Effector memory CD8-positive, alpha-beta T cell (primary cell): ENCODE data around the gene ZEB1.
"Not testable (repeated sequence)": the region's sequence is repeated elsewhere in the genome, so short reads cannot be mapped to it uniquely, and the experiment has no call there.

Experiments
- ATAC-seq: fragments of 150-1000 bp; cut with Tn5 transposase; replicated peaks from 2 replicates; pipeline ENCODE4 v1.10.0; 2021; ENCODE audit warnings: mild to moderate bottlenecking, moderate library complexity
- DNase-seq, 3 experiments: peaks; one replicate each; pipeline ENCODE4 v3.0.0; 2021
- H3K27ac Mint-ChIP-seq, 2 donors: one replicate each; pipeline ENCODE4 v1.8.0; 2022; ENCODE audit warnings: mild to moderate bottlenecking in 2 of 2, mixed read lengths in 2 of 2, moderate library complexity in 2 of 2
- H3K27me3 Mint-ChIP-seq, 2 donors: one replicate each; pipeline ENCODE4 v1.8.0; 2022; ENCODE audit warnings: mixed read lengths in 2 of 2
- H3K36me3 Mint-ChIP-seq: one replicate; pipeline ENCODE4 v1.8.0; 2022; ENCODE audit warnings: mild to moderate bottlenecking, moderate library complexity, mixed read lengths; ENCODE audit not compliant: insufficient read depth
- H3K4me1 Mint-ChIP-seq, 2 donors: one replicate each; pipeline ENCODE4 v1.8.0; 2022; ENCODE audit warnings: low read depth in 2 of 2, mixed read lengths in 2 of 2
- H3K4me3 Mint-ChIP-seq, 2 donors: one replicate each; pipeline ENCODE4 v1.8.0; 2022; ENCODE audit warnings: mild to moderate bottlenecking in 2 of 2, mixed read lengths in 2 of 2, moderate library complexity in 2 of 2
- H3K9me3 Mint-ChIP-seq, 2 donors: one replicate each; pipeline ENCODE4 v1.8.0; 2022; ENCODE audit warnings: mixed read lengths in 2 of 2

Gene ZEB1

DNA sequence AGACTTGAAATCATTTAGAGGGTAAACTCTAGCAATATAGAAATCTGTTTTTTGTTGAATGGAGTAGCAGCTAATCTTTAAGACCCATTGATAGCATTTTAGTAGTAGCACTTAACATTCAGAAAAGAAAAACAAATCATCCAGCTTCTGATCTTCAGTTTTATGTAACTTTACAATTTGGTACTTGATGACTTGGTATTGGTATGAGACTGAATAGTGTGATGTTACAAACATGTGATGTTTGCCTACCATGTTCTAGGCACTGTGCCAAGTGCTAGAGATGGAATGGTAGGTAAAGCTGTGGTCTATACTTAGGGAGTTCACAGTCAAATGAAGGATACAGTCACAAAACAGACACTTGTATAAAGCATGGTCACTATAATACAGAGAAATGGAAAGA lies 21.3 kb downstream of the ZEB1 start:
- DNase-seq = no peak
- ATAC-seq = no peak
- Mint-ChIP-seq H3K9me3 (no peaks in the 10 kb centered on the region), H3K36me3 (peaks cover 3% of the 10 kb centered on the region), H3K27ac (no peak overlapping the region), H3K27me3 (no peaks in the 10 kb centered on the region), H3K4me3 (no peak overlapping the region), H3K4me1 (peaks cover 8 to 22% of the 10 kb centered on the region in 2 donors)

DNA sequence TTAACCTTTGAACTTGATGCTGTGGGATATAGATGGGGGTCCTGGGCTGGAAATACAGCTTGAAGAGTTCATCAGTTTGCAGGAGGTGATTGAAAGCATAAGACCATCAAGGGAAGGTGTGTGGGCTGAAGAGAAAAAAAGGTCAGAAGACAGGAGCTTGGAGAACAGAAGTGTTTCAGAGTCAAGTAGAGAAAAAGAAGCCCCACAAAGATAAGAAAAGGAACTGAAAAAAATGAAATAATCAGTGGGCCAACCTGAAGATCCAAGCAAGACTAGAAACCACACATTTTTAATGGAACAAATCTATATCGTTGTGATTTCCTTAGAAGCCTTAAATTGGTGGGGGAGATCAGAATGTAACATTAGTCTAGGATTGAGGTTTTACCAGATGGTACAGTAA lies 22.5 kb downstream of the ZEB1 start:
- ATAC-seq = no peak
- H3K27ac Mint-ChIP-seq = no peak overlapping the region
- no peak for DNase-seq
- no peaks in the 10 kb centered on the region for H3K27me3 Mint-ChIP-seq
- H3K36me3 Mint-ChIP-seq = peaks cover 3% of the 10 kb centered on the region
- peaks cover 5 to 22% of the 10 kb centered on the region in 2 donors for H3K4me1 Mint-ChIP-seq
- no peak overlapping the region for H3K4me3 Mint-ChIP-seq
- H3K9me3 Mint-ChIP-seq = no peaks in the 10 kb centered on the region

DNA sequence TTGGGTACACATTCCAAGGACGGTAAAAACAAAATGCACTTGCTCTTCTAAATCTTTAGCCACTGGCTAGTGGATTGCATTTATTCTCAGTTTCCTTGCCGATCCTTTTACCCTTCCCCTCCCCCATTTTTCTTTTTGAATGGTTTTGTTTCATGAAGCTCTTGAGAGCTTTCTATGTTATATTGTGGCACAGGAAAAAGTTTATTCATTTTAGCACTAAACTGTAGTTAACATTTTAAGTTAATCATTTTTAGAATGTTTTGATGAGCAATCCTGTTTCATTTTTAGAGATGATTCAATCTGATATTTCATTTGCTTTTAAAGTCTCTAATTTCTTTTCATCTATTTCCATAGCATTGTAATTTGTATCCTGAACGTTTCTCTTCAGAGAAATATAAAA lies 24.0 kb downstream of the ZEB1 start:
- no peak overlapping the region for H3K27ac Mint-ChIP-seq
- no peaks in the 10 kb centered on the region for H3K9me3 Mint-ChIP-seq
- H3K4me3 Mint-ChIP-seq = peak overlapping the region in 1 of 2 donors; percentile 4
- no peak for ATAC-seq
- no peak for DNase-seq
- H3K4me1 Mint-ChIP-seq = peaks cover 10 to 37% of the 10 kb centered on the region in 2 donors
- peaks cover 3% of the 10 kb centered on the region for H3K36me3 Mint-ChIP-seq
- H3K27me3 Mint-ChIP-seq = no peaks in the 10 kb centered on the region

DNA sequence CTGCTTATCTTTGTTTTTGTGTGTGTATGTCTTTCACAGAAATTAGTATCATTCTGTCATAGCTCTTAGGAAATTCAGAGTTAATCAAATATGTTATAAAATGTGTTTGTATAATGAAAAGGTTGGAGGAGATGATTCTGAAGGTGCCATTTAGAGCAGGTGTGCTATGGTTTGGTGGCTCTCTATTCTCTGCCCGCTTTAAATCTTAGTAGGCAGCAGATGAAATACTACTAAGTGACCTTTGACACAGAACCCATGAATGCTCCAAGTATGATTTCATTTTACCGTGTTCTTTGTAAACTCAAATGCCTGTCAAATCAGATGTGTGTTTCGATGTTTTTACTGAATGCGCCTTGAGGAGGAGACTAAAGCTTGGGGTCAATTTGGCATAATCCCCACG lies 24.5 kb downstream of the ZEB1 start:
- DNase-seq (no peak), ATAC-seq (no peak)
- H3K4me3 Mint-ChIP-seq = no peak overlapping the region
- H3K36me3 Mint-ChIP-seq = peaks cover 3% of the 10 kb centered on the region
- H3K27me3 Mint-ChIP-seq = no peaks in the 10 kb centered on the region
- H3K4me1 Mint-ChIP-seq = peaks cover 14 to 39% of the 10 kb centered on the region in 2 donors
- no peaks in the 10 kb centered on the region for H3K9me3 Mint-ChIP-seq
- H3K27ac Mint-ChIP-seq = no peak overlapping the region

DNA sequence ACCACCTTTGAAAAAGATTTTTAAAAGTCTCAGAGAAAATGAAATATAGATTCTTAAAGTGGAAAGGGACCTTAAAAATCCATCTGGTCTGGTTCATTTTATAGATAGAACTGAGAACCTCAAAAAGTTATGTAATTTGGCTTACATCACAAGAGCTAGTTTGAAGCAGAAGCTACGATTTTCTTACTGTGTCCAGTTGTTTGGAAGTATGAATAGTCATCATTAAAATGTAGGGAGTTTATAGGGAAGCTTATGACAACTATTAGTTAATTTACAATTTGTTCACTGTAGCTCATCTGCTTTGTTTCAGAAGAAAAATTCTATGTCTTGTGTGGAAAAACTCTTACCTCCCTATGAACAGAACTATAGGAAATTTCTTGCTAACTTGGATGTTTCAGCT lies 26.9 kb downstream of the ZEB1 start:
- H3K27me3 Mint-ChIP-seq = no peaks in the 10 kb centered on the region
- no peak for ATAC-seq

DNA sequence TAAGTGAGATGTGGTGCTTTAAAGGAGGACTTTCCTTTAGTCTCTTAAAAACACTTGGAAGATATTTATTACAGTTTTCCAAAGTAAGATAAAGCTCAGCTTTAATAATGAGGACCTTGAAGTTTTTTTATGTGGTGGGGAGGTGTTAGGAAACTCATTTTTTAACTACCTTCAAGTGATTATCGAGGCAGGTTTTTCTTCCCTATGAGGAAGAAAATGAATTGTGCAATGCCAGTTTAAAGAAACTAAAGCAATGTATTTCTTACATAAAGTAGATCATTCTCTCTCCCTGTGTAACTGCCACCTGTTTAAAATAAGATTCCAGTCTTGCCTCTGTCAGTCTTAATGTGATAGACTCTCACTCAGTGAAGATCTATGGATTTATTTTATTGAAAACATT lies 27.9 kb downstream of the ZEB1 start:
- peak overlapping the region; percentile 22 to 41 for H3K4me3 Mint-ChIP-seq
- H3K9me3 Mint-ChIP-seq = no peaks in the 10 kb centered on the region
- peaks cover 3% of the 10 kb centered on the region for H3K36me3 Mint-ChIP-seq
- peak overlapping the region; percentile 49 to 55 for H3K27ac Mint-ChIP-seq
- no peaks in the 10 kb centered on the region for H3K27me3 Mint-ChIP-seq
- H3K4me1 Mint-ChIP-seq = peaks cover 26 to 50% of the 10 kb centered on the region in 2 donors
- ATAC-seq (no peak), DNase-seq (no peak)

More for the DNA sequence above, 26.9 kb downstream of the ZEB1 start:
- no peak for DNase-seq
- Mint-ChIP-seq H3K36me3 (peaks cover 3% of the 10 kb centered on the region), H3K4me1 (peaks cover 26 to 50% of the 10 kb centered on the region in 2 donors), H3K27ac (no peak overlapping the region), H3K9me3 (no peaks in the 10 kb centered on the region), H3K4me3 (no peak overlapping the region)

DNA sequence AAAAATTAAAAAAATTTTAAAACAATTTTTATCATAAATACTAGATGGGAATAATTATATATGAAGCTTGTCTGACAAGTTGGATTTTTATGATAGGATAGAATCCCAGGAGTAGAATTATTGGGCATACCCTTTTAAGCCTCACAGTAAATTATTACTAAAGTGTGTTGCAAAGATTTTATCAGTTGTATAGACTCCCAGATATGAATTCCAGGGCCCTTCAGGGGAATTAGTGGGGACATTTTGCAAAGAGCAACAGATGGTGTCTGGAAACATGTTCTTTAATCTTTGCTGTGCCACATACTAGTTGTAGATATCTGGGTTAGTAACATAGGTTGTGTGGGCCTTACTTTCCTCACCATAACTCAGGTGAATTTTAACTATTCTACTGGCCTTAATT lies 28.7 kb downstream of the ZEB1 start:
- ATAC-seq (no peak), DNase-seq (no peak)
- H3K27me3 Mint-ChIP-seq = no peaks in the 10 kb centered on the region
- peak overlapping the region; percentile 40 to 68 for H3K4me3 Mint-ChIP-seq
- no peaks in the 10 kb centered on the region for H3K9me3 Mint-ChIP-seq
- peak overlapping the region; percentile 49 to 55 for H3K27ac Mint-ChIP-seq
- peaks cover 32 to 57% of the 10 kb centered on the region in 2 donors for H3K4me1 Mint-ChIP-seq
- peaks cover 3% of the 10 kb centered on the region for H3K36me3 Mint-ChIP-seq

DNA sequence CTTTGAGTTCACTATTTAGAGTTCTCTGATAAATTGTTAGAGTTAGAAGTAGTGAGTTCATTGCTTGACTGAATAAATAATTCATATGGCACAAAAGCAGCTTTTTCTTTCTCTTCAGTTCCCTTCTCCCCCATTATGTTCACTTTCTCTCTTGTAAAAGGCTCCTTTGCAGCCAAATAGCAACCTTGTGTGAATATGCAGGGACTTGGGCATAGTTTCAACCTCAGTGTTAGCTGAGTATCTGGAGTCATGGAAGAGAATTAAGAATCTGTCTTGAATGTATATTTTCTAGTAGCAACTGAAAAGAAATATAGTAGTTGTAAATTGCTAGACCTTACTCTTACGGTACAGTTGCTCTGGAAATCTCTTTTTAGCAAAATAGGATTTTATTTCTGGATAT lies 31.9 kb downstream of the ZEB1 start:
- H3K27me3 Mint-ChIP-seq = no peaks in the 10 kb centered on the region
- no peak for DNase-seq
- no peak overlapping the region for H3K4me3 Mint-ChIP-seq
- H3K9me3 Mint-ChIP-seq = no peaks in the 10 kb centered on the region
- ATAC-seq = no peak
- H3K36me3 Mint-ChIP-seq = peaks cover 3% of the 10 kb centered on the region
- no peak overlapping the region for H3K27ac Mint-ChIP-seq
- peaks cover 35 to 63% of the 10 kb centered on the region in 2 donors for H3K4me1 Mint-ChIP-seq

DNA sequence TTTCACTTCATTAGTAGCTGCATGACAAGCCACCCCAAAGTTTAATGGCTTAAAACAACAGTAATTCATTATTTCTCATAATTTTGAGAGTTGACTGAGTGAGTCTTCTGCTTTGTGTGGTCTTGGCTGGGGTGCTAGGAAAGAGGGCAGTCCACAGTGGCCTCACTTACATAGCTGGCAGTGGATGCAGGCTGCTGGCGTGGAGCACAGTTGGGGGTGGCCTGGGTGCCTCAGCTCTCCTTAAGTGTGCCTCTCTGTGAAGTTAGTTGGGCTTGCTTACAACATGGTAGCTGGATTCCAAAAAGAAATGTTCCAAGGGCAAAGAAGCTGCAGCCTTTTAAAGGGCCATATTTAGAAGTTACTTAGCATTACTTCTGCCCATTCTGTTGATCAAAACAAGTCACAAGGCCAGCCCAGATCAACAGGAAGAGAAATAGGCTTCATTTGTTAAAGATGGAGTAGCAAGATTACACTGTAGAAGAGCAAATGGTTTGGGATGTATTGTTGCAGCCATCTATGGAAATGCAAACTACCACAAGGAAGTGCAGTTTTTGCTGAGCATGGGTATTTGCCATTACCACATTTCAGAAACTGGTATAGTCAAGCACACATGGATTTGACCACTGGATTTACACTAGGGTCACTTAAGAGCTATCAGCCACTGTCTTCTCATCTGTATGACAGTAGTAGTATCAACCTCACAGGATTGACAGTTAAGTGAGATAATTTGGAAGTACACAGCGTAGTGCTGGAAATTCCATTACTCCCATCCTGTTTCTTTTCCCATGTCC lies 33.6 kb downstream of the ZEB1 start:
- H3K27ac Mint-ChIP-seq = peak overlapping the region in 1 of 2 donors; percentile 66
- H3K4me1 Mint-ChIP-seq = peaks cover 33 to 58% of the 10 kb centered on the region in 2 donors
- no peak overlapping the region for H3K4me3 Mint-ChIP-seq
- H3K36me3 Mint-ChIP-seq = no peaks in the 10 kb centered on the region
- DNase-seq (no peak), ATAC-seq (no peak)
- H3K27me3 Mint-ChIP-seq = no peaks in the 10 kb centered on the region
- H3K9me3 Mint-ChIP-seq = no peaks in the 10 kb centered on the region

DNA sequence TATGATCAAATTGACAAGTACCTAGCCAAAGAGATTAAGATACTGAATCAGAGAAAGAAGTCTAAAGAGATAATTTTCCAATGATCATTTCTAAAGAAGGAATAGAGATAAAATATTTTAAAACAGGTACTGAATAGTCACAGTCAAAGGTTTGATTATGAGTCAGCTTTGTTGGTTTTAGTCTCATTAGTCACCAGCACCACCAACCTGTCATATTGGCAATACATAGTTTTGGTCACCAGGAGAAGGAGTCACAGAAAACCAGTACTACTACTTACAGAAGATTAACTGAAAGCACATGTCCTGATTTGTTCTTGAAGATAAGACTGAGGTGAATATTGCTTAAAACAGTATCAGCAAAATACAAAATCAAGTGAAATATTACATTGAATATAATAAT lies 34.6 kb downstream of the ZEB1 start:
- DNase-seq (no peak), ATAC-seq (peak; percentile 86)
- H3K27me3 Mint-ChIP-seq = no peaks in the 10 kb centered on the region
- H3K9me3 Mint-ChIP-seq = no peaks in the 10 kb centered on the region
- no peak overlapping the region for H3K27ac Mint-ChIP-seq
- no peak overlapping the region for H3K4me3 Mint-ChIP-seq
- peaks cover 28 to 54% of the 10 kb centered on the region in 2 donors for H3K4me1 Mint-ChIP-seq
- H3K36me3 Mint-ChIP-seq = no peaks in the 10 kb centered on the region

DNA sequence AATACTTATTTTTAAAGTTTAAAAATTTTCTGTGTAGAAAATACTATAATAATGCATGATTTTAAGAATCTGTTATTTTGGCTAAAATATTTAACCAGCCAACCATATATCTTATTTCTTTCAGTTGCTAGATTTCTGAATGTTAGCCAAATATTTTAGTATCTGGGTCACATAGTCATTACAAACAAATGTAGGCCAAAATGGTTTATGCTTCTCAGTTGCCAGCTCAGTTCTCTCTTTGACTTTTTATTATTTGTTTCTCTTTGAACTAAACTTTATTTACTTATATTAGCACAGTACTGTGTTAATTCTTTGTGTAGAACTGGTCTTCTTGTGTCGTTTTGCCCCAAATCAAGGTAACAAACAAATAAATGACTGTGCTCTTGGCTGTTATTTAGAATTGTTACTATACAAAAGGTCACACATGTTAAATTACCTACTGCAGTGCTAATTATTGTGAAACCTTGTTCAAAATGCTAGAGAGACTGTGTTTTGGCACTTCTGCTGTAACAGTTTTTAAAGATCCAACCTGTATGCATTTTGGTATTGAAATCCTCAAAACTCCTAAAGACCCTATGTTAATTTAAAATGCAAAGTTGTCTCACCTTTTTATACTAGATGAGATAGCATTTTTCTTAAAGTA lies 39.8 kb downstream of the ZEB1 start:
- no peak for ATAC-seq
- Mint-ChIP-seq H3K27ac (peak overlapping the region in 1 of 2 donors; percentile 20), H3K4me1 (peaks cover 10 to 26% of the 10 kb centered on the region in 2 donors), H3K27me3 (no peaks in the 10 kb centered on the region), H3K36me3 (peaks cover 7% of the 10 kb centered on the region), H3K4me3 (no peak overlapping the region), H3K9me3 (no peaks in the 10 kb centered on the region)
- no peak for DNase-seq

DNA sequence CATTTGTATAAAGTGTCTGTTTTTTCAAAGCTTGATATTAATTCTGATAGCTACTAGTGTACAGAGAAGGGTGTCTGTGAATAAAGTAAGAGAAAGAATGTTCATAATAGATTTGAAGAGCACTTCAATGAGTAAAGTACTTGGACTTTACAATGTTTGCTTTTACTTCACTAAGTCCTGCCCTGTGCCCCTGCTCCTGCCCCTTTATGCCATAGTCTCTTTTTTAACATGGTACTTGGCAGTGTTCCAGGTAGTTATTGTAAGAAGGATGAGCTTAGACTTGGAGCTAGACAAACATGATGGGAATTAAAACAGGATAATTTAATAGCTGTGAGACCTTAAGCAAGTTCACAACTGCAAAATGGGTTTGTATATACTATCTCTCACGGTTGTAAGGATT lies 41.0 kb downstream of the ZEB1 start:
- DNase-seq (no peak), ATAC-seq (no peak)
- Mint-ChIP-seq H3K27me3 (no peaks in the 10 kb centered on the region), H3K4me1 (peaks cover 10 to 21% of the 10 kb centered on the region in 2 donors), H3K27ac (no peak overlapping the region), H3K4me3 (no peak overlapping the region), H3K36me3 (peaks cover 11% of the 10 kb centered on the region), H3K9me3 (no peaks in the 10 kb centered on the region)

DNA sequence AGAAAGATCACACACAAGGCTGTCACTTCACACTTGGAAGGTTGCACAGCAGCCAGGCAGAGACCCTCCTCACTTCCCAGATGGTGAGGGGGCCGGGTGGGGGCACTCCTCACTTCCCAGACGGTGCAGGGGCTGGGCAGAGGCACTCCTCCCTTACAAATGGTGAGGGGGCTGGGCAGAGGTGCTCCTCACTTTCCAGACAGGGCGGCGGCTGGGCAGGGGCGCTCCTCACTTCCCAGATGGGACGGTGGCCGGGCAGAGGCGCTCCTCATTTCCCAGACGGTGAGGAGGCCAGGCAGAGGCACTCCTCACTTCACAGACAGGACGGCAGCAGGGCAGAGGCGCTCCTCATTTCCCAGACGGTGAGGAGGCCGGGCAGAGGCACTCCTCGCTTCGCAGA lies 42.5 kb downstream of the ZEB1 start:
- not testable (repeated sequence) for H3K9me3 Mint-ChIP-seq, H3K4me3 Mint-ChIP-seq, H3K27ac Mint-ChIP-seq, DNase-seq, H3K27me3 Mint-ChIP-seq, ATAC-seq
- peaks cover 11% of the 10 kb centered on the region for H3K36me3 Mint-ChIP-seq
- H3K4me1 Mint-ChIP-seq = peaks cover 7 to 15% of the 10 kb centered on the region in 2 donors

DNA sequence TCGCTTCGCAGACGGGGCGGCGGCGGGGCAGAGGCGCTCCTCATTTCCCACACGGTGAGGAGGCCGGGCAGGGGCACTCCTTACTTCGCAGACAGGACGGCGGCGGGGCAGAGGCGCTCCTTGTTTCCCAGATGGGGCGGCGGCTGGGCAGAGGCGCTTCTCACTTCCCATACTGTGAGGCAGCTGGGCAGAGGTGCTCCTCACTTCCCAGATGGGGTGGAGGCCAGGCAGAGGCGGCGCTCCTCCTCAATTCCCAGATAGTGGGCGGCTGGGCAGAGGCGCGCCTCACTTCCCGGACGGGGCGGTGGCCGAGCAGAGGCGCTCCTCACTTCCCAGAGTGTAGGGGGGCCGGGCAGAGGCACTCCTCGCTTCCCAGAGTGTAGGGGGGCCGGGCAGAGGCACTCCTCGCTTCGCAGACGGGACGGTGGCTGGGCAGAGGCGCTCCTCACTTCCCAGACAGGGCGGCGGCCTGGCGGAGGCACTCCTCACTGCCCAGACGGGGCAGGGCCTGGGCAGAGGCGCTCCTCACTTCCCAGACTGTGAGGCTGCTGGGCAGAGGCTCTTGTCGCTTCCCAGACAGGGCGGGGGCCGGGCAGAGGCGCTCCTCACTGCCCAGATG lies 43.1 kb downstream of the ZEB1 start:
- Mint-ChIP-seq H3K4me3 (no peak overlapping the region), H3K9me3 (no peaks in the 10 kb centered on the region), H3K27ac (no peak overlapping the region), H3K27me3 (no peaks in the 10 kb centered on the region), H3K36me3 (peaks cover 11% of the 10 kb centered on the region), H3K4me1 (peaks cover 10 to 15% of the 10 kb centered on the region in 2 donors)
- ATAC-seq (no peak), DNase-seq (no peak)
